HL-60 (cell line): ENCODE data around the gene HOXB5.

Experiments
- CTCF ChIP-seq: IDR thresholded peaks from one replicate; pipeline ENCODE4 v1.5.1; 2011; ENCODE audit warnings: low read length, control low read depth, inconsistent platforms; ENCODE audit not compliant: insufficient read depth
- REST ChIP-seq: IDR thresholded peaks from 2 replicates; pipeline ENCODE4 v1.6.1; 2012; ENCODE audit warnings: low read depth; ENCODE audit not compliant: insufficient replicate concordance

- TF ChIP-seq CTCF (no peak), REST (no peak)
Measured at GRCh38 chr17:48596000-48596734, 2.6 kb upstream of the HOXB5 start.
